DMS114 treated with DMSO at 0.1 percent for 48 hours (cell line): ENCODE measurements around the gene IL25.
"Not testable (repeated sequence)": the region's sequence is repeated elsewhere in the genome, so short reads cannot be mapped to it uniquely, and the experiment has no call there.

Source experiments
- DNase-seq: peaks from one replicate; lab custom pipeline; 2025; ENCODE audit not compliant: unreplicated experiment; lab: John Stamatoyannopoulos, UW

Gene IL25

DNA sequence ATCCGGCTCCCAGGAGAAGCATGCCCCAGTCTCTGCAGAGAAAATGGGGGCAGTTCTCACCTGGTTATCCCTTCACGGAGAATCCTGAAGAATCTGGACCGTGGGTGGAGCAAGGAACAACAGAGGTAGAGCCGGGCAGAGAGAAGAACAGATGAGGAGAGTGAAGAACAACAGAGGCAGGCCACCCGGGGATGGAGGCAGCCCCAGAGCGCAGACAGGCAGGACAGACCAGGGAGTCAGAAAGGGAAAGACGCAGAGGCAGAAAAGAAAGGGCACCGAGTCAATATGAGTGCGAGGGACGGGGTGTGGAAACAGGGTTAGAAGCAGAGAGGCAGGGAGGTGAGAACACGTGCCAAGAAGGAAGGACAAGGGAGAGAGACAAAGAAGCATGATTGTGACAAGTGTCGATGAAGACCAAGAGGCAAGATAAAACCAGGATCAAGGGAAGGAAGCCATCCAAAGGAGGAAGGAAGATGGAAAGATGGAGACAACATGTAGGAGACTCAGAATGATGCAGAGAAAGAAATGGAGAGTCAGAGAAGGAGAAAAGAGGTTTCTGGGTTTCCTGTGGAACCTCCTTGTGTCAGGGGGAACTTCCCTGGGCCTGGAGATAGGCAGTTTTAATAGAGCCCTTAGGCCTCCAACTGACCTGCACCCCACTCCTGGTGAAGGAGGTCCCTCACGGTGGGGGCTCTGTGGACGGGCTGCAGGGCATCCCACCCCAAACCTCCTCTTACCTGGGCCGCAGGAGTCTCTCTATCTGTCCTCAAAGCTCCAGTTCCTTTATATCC lies 35.1 kb downstream of the IL25 start, which contains the start of gene MYH6:
MYH6 (minus strand) TSS at position 758 of the 791 bp plus-strand sequence. CDS start 1,050 bp downstream, outside the sequence.
- DNase-seq: no peak

DNA sequence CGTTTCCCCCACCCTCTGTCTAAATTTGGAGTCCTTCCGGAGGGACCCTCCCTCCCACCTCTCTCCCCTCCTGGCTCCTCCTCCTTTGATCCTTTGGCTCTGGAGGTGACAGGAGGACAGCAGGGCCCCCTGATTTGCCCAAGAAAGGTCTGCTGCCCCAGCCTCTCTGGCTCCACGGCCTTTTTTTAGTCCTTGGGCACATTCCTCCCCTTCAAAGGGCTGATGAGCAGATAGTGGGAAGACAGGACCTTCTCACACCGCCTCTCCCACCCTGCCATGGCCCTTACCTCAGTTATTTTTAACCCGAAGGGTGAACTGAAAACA lies 35.7 kb downstream of the IL25 start:
- DNase-seq: no peak

DNA sequence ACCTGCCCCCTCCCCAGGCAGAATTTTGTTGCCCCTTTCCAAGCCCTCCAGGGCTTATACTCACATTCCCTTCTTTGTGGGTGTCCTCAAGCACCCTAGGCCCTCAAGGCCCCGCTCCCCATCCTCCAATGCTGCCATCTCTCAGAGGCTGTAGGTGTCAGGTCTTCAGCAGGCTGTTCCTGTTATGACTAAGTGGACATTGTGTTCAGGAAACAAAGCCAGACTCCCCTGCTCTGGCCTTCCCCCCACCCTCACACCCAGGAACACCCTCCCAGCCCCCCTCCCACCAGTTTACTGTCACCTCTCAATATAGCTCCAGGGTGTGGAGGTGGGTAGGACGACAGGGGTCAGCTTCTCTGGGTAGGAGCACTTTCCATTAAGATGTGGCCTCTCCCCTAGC lies 36.9 kb downstream of the IL25 start:
- no peak for DNase-seq

DNA sequence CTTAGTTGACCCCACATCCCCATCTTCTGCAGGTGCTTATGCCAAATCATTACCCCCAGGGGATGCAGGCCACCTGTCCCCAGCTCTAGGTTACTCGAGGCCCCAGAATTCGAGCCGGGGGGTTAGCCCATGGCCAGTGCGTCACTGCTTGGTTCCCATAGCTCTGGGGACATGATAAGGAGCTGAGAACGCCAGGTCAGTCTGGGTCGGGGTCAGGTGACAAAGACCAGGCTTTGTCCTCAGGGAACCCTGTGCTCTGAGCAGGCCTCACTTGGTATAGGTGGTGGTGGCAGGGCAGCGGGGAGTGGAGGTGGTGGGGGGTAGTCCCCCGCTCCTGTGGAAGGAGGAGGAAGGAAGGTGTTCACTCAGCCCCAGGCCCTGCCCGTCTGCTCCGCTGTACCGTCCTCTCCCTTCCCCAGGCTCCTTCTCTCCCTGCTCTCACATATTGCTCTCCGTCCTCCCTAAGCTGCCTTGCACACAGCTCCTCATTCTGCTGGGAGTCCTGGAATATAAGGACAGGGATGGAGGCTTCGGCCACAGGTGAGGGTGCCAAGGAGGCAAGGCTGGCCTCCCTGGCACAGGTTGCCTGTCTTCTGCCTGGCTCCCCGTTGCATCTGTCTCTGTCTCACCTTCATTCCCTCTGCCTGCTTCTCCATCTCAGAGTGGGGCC lies 37.5 kb downstream of the IL25 start:
- DNase-seq: no peak

DNA sequence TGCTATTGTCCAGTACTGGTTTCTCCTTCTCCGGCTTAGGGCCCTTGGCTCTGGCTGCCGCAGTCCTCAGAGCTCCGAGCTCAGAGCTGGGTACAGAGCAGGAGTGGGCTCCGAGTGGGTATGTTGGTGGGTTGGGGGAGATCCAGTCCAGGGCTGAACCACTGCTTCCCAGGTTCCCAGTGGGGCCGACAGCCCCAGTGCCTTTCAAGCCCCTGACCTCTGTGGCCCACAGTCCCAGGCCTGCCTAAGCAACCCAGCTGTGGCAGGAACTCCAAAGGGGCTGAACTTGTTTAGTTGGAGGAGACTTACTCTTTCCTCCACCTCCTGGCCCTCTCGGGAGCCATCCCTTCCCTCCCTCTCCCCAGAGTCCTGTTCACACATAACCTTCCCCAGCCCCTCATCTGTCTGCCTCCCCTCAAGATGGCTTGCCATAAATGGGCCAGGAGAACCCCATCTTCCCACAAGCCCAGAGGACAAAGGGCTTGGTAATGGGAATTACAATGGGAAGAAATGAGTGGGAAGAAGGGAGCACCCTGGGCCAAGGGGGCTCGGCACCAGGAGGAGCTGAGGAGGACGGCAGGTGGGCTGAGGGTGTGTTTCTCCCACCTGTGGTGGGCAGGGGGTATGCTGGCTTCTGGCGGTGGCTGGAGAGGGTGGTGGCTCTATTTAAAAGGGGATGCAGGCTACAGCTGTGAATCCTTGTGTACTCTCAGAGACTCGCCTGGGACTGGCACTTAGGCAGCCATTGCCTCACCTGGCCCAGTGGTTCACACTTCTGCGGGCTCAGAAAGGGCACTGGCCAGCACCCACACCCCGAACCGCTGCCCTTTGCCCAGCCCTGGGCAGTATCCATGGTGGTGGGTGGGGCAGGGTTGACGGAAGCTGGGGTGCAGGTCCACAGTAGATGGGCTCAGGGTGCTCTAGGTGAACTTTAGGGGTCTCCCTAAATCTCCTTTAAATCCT lies 39.2 kb downstream of the IL25 start:
- no peak for DNase-seq

- DNase-seq: no peak
Observed at GRCh38 chr14:23413681-23414080, 41.1 kb downstream of the IL25 start.

- DNase-seq: no peak
Observed at GRCh38 chr14:23414254-23414653, 41.6 kb downstream of the IL25 start.

- no peak for DNase-seq
Observed at GRCh38 chr14:23414906-23415820, 42.6 kb downstream of the IL25 start.

- DNase-seq: no peak
Observed at GRCh38 chr14:23415821-23416778, 43.5 kb downstream of the IL25 start.

DNA sequence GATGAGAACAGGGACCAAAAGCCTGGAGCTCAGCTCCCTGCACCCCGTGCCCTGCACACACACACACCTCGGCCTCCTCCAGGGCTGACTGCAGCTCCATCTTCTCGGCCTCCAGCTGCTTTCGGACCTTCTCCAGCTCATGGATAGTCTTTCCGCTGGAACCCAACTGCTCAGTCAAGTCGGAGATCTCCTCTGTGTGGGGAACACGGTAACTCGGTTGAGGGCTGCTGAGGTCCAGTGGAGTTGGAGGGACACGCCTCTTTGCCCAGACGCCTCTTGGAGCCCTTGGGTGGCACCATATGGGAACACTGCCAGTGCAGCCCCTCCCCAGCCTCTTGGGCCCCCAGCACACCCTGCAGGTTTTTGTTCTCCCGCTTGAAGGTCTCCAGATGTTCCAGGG lies 44.2 kb downstream of the IL25 start:
- no peak for DNase-seq

DNA sequence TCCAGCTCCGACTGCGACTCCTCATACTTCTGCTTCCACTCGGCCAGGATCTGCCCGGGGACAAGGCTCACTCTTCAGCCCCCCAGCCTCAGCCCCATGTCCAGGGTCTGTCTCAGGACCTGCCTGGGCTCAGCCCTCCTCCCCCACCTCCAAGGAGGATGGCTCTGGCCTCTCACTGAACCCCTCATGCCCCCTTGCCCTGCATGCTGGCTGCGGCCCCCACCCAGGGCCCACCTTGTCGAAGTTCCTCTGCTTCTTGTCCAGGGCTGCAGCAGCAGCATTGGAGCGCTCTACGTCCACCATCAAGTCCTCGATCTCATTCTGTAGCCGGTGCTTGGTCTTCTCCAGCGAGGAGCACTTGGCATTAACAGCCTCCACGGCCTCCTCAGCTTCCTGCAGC lies 44.7 kb downstream of the IL25 start:
- DNase-seq: not testable (repeated sequence)

- DNase-seq: no peak
Observed at GRCh38 chr14:23418021-23418420, 45.4 kb downstream of the IL25 start.

- not testable (repeated sequence) for DNase-seq
Observed at GRCh38 chr14:23419646-23420045, 47.0 kb downstream of the IL25 start.

- DNase-seq: no peak
Observed at GRCh38 chr14:23421594-23421993, 49.0 kb downstream of the IL25 start.

GRCh38 chr14:23423657-23424056 lies 51.0 kb downstream of the IL25 start:
- no peak for DNase-seq

DNA sequence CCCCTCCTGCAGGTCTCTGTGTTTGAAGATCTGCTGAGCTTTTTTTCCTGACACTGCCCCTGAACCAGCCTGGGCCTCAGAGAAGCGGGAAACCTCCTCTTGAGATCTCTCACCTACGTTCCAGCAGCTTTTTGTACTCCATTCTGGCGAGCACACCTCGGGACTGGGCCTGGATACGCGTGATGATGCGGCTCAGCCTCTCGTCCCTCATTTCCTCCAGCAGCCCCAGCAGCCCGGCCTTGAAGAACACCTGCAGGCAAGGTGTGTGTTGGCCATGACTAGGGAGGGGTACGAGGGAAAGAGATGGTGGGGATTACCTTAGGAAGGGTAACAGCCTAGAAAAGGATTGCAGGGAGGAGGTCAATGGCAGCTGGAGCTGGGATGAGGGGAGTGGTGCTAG lies 52.6 kb downstream of the IL25 start:
- no peak for DNase-seq

- DNase-seq: not testable (repeated sequence)
Observed at GRCh38 chr14:23425798-23426197, 53.2 kb downstream of the IL25 start.
